ENCODE results near the gene LTBR.

The LTBR gene

DNA sequence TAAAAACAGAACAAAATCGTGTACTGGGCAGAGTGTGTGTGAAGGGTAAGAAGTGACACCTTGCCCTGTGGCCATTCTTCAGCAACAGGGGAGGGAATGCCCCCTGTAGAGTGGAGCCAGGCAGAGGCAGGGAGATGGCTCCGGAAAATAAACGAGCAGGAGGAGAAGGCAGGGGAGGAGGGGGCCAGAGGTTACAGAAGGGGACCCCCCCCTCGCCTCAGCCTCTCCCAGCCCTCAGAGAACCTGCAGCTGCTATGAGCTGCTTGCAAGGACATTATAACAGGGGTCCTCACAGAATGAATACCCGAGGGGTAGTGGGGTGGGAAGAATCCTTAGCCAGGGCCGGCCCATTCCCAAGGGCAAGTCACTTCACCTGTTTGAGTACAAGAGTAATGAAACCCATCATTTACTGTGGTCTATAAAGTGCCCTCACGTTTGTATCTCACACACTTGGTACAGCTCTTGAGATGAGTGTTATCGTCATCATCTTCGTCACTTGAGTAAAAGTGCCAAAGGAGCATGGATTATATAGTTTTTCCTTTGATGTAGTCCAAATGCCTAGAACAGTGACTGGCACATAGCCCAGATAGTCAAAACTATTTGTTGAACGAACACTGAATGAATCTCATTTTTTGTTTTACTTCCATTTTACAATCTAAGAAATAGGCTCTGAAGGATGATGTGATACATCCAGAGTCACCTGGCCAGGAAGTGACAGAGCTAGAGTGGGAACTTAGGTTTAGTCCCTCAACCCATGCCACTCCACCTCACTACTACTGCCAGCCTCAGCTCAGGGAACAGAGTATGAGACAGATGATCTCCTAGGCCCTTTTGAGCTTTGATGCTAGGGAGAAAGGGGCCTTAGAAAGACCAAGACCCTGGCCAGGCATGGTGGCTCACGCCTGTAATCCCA, 23.1 kb upstream of the LTBR start:
- H3K4me3 ChIP-seq (ENCODE audit: low read depth, low read length), result no peak overlapping the region
- in situ Hi-C loops (cut with HindIII; ENCODE audit: low pct_ligation_motif_present, low sequenced_read_pairs), result no loop called here
- TF ChIP-seq, protein P1, sequence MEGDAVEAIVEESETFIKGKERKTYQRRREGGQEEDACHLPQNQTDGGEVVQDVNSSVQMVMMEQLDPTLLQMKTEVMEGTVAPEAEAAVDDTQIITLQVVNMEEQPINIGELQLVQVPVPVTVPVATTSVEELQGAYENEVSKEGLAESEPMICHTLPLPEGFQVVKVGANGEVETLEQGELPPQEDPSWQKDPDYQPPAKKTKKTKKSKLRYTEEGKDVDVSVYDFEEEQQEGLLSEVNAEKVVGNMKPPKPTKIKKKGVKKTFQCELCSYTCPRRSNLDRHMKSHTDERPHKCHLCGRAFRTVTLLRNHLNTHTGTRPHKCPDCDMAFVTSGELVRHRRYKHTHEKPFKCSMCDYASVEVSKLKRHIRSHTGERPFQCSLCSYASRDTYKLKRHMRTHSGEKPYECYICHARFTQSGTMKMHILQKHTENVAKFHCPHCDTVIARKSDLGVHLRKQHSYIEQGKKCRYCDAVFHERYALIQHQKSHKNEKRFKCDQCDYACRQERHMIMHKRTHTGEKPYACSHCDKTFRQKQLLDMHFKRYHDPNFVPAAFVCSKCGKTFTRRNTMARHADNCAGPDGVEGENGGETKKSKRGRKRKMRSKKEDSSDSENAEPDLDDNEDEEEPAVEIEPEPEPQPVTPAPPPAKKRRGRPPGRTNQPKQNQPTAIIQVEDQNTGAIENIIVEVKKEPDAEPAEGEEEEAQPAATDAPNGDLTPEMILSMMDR (IDR thresholded peaks at IDR 0.05; ENCODE audit: low read depth, low read length, missing control alignments), result no peak
- DNase-seq, result no peak
- no peaks in the 10 kb centered on the region for H3K36me3 ChIP-seq (replicated peaks)
- H3K27ac ChIP-seq, result no peak overlapping the region
- no peaks in the 10 kb centered on the region for H3K27me3 ChIP-seq (replicated peaks)

DNA sequence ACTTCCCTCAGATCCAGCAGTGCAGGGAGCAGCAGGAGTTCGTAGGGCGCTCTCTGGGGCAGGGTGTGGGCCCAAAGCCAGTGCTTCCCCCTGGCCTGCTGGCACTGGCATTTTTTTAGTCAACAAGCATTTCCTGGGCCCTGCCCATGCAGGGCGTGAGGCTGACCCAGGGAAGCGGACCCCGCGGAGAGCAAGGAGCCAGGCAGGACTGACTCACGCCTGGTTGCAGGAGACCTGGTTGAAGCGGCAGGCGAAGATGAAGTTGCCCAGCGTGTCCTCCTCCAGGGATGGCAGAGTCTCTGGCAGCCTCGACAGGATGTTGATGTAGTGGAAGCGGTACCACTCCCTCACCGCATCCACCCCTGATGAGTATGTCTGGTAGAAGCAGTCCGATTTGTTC, 22.1 kb upstream of the LTBR start:
- Histone ChIP-seq H3K4me3 (ENCODE audit: low read depth, low read length) (no peak overlapping the region), H3K27me3 (replicated peaks) (no peaks in the 10 kb centered on the region)
- in situ Hi-C loops (cut with HindIII; ENCODE audit: low pct_ligation_motif_present, low sequenced_read_pairs), result no loop called here

DNA sequence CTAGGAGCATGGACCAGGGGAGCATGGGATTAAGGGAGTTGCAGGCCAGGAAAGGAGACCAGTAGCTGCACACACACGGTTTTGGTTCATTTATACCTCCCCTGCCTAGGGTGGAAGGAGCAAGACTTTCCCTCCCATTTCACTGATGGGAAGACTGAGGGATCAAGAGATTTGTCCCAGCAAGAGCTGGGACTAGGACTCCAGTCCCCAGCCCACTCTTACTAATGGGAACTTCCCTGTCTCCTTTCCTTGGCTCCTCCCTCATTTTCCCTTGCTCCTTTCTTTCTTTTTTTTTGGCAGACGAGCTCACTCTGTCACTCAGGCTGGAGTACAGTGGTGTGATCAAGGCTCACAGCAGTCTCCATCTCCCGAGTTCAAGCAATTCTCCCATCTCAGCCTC, 21.6 kb upstream of the LTBR start:
- no peak overlapping the region for H3K4me3 ChIP-seq (ENCODE audit: low read depth, low read length)
- in situ Hi-C loops (cut with HindIII; ENCODE audit: low pct_ligation_motif_present, low sequenced_read_pairs), result no loop called here
- H3K36me3 ChIP-seq (replicated peaks), result no peaks in the 10 kb centered on the region
- no peaks in the 10 kb centered on the region for H3K27me3 ChIP-seq (replicated peaks)
- no peak overlapping the region for H3K27ac ChIP-seq
- TF ChIP-seq, protein P1 (IDR thresholded peaks at IDR 0.05; ENCODE audit: low read depth, low read length, missing control alignments), result no peak
- no peak for DNase-seq

More for the DNA sequence above, 22.1 kb upstream of the LTBR start:
- Histone ChIP-seq H3K36me3 (replicated peaks) (no peaks in the 10 kb centered on the region), H3K27ac (no peak overlapping the region)
- TF ChIP-seq, protein P1 (IDR thresholded peaks at IDR 0.05; ENCODE audit: low read depth, low read length, missing control alignments), result no peak
- no peak for DNase-seq

DNA sequence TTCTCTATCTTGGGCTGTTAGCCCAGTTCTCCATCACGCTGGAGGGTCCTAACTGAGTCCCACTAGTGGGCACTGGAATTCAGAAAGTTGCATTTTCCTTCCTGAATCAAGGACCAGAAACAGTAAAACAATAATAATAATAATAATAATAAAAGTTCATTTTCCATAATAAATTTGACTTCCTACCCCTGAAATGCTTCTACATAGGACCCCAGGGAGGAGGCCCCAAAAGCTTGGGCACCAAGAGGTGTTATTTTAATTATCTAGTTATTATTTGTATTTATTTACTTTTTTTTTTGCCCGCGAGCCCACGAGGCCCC, 21.0 kb upstream of the LTBR start:
- in situ Hi-C loops (cut with HindIII; ENCODE audit: low pct_ligation_motif_present, low sequenced_read_pairs), result no loop called here
- no peaks in the 10 kb centered on the region for H3K27me3 ChIP-seq (replicated peaks)
- no peak for DNase-seq
- H3K36me3 ChIP-seq (replicated peaks), result no peaks in the 10 kb centered on the region
- TF ChIP-seq, protein P1 (IDR thresholded peaks at IDR 0.05; ENCODE audit: low read depth, low read length, missing control alignments), result no peak
- no peak overlapping the region for H3K4me3 ChIP-seq (ENCODE audit: low read depth, low read length)
- no peak overlapping the region for H3K27ac ChIP-seq

DNA sequence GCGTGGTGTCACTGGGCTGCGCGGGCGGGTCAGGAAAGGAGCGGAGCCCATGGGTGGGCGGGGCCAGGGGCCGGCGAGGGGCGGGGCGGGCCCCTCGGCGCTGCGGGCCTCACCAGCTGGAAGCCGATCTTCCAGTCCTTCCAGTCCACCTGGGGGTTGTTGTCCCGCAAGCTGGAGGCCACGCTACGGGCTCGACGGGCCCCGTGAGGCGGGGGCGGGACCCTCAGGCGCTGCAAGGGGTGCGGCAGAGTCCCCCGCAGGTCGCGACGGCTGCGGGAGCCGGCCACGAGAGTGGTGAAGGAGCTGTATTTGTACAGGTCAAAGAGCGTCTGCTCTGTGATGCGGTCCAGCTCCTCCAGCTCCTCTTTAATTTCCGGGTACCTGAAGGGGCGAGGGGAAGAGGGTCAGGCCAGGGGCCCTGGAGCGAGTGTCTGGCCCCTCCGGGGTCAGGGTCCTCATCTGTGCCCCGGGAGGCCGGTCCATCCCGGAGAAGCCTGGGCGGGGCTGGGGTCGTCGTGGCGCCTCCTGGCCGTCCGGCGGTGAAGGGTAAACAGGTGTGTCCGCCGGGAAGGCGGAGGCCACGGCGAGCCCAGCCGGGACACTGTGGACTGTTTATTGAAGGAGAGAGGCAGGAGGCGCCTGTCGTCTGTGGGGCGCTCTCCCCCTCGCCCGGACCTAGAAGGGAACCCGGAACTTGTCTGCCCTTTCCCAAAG, 20.5 kb upstream of the LTBR start:
- in situ Hi-C loops (cut with HindIII; ENCODE audit: low pct_ligation_motif_present, low sequenced_read_pairs), result no loop called here
- TF ChIP-seq, protein P1 (IDR thresholded peaks at IDR 0.05; ENCODE audit: low read depth, low read length, missing control alignments), result peak; percentile 3
- Histone ChIP-seq H3K27me3 (replicated peaks) (no peaks in the 10 kb centered on the region), H3K27ac (no peak overlapping the region), H3K36me3 (replicated peaks) (no peaks in the 10 kb centered on the region), H3K4me3 (ENCODE audit: low read depth, low read length) (peak overlapping the region; percentile 52)
- DNase-seq, result no peak
